ENCODE measurements around the gene FLNB.

DNA sequence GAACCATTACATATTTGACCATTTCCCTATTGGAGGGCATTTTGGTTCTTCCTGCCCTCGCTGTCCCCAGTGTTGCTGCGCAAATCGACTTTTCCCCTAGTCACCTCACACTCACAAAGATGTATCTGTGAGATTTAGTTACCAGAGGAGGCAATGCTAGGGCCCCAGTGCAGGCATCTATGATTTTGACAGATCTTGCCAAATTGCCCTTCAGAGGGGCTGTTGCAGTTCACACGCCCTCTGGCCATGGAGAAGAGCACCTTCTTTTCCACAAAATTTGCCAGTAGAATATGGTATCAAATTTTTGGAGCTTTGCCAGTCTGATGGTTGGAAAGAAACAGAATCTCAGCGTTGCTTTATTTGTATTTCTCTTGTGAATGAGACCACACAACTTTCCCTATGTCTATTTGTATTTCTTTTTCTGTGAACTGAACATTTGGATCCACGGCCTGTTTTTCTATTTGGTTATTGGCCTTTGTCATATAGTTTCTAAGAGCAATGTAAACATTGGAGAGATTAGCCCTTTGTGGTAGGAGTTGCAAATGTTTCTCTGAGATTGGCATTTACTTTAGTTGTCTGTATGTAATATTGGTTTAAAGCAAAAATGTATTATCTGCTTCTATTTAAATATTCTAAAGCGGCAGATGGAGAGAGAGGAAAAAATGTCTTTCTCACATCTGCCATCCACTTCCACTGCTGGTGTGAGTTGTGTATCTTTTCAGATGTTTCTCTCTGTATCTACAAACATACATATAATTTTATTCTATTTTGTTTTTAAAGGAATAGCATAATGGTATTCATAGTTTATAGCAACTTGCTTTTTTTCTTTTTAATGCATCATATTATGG, 136.5 kb downstream of the FLNB start:
- TF ChIP-seq ZFP41 (CRISPR knock-in tag; IDR thresholded peaks at IDR 0.05; ENCODE audit: borderline replicate concordance), result no peak
- TF ChIP-seq RARA (CRISPR knock-in tag; IDR thresholded peaks at IDR 0.05), result peak; percentile 77
- no peak for TF ChIP-seq CEBPB (IDR thresholded peaks at IDR 0.05; ENCODE audit: borderline replicate concordance, low read depth, low read length)
- TF ChIP-seq SOX6 (IDR thresholded peaks at IDR 0.05), result no peak
- peak; percentile 87 for TF ChIP-seq SOX6 (CRISPR knock-in tag; IDR thresholded peaks at IDR 0.05)
- TF ChIP-seq ZNF143 (CRISPR knock-in tag; IDR thresholded peaks at IDR 0.05), result no peak
- no peak for TF ChIP-seq CHD2 (IDR thresholded peaks at IDR 0.05; ENCODE audit: low read depth, low read length)
- no peak for TF ChIP-seq POLR2A (IDR thresholded peaks at IDR 0.05; ENCODE audit: insufficient read depth in 1 of 2, low read depth in 2 of 2, low read length in 2 of 2)
- TF ChIP-seq GTF2F1 (IDR thresholded peaks at IDR 0.05; ENCODE audit: low read length), result no peak
- 0 out of 4 replicates have a peak, but pooled peaks of 1 of the 2 experiments have one; percentile 14 for TF ChIP-seq REST (IDR thresholded peaks at IDR 0.05; ENCODE audit: borderline replicate concordance in 1 of 2, low read depth in 1 of 2, low read length in 2 of 2)
